D341Med (cell line): ENCODE results near the gene TBXT.

Experiments used
- DNase-seq: peaks from one replicate; pipeline ENCODE4 v3.0.0; 2012; ENCODE audit warnings: low spot score

Gene TBXT

GRCh38 chr6:166112580-166112979 is 55.1 kb downstream of the TBXT start:
- no peak for DNase-seq

- no peak for DNase-seq
Observed at GRCh38 chr6:166109608-166110007, 58.0 kb downstream of the TBXT start.
